Vagina (tissue), 2 donors: ENCODE measurements around the gene FCAR. TPM values are rescaled to one million over a fixed set of nuclear protein-coding genes. Genes with fewer than 3 reads are reported as not detected.
"Not testable (repeated sequence)": the region's sequence is repeated elsewhere in the genome, so short reads cannot be mapped to it uniquely, and the experiment has no call there.

ENCODE experiments used
- DNase-seq, 2 donors: peaks; one replicate each; pipeline ENCODE4 v3.0.0-alpha.2; 2017; ENCODE audit errors: extremely low spot score in 2 of 2
- H3K27ac ChIP-seq: fragments of 200-600 bp; sonication (generic); one replicate; pipeline ENCODE4 v1.5.1; 2019
- H3K27me3 ChIP-seq: fragments of 200-600 bp; sonication (generic); one replicate; pipeline ENCODE4 v1.5.1; 2019
- H3K36me3 ChIP-seq, 2 donors: fragments of 200-600 bp; sonication (generic); one replicate each; pipeline ENCODE4 v1.5.1; 2017 to 2019
- H3K4me1 ChIP-seq: fragments of 200-600 bp; sonication (generic); one replicate; pipeline ENCODE4 v1.5.1; 2019
- H3K4me3 ChIP-seq, 2 donors: fragments of 200-600 bp; sonication (generic); 1 replicate in 1 of 2; 2 replicates in 1 of 2; pipeline ENCODE4 v1.5.1; 2016 to 2019
- H3K9me3 ChIP-seq: fragments of 200-600 bp; sonication (generic); one replicate; pipeline ENCODE4 v1.5.1; 2019
- CTCF ChIP-seq, 3 experiments: fragments of 450-650 bp in 2 of 3; fragments of 200-600 bp in 1 of 3; sonication (generic) in 1 of 3; IDR thresholded peaks; one replicate each; pipeline ENCODE4 v1.5.1; 2017 to 2019; ENCODE audit warnings: antibody characterized with exemption in 3 of 3, mild to moderate bottlenecking in 2 of 3, moderate library complexity in 2 of 3
- POLR2A ChIP-seq, 2 donors: fragments of 450-650 bp; IDR thresholded peaks; one replicate each; pipeline ENCODE4 v1.6.1; 2017; ENCODE audit warnings: antibody characterized with exemption in 2 of 2, mild to moderate bottlenecking in 2 of 2, moderate library complexity in 2 of 2
- POLR2AphosphoS5 ChIP-seq, 2 donors: sonication (generic); formaldehyde crosslinking; IDR thresholded peaks; one replicate each; pipeline ENCODE4 v1.9.0; 2017; ENCODE audit warnings: antibody characterized with exemption in 2 of 2, mild to moderate bottlenecking in 2 of 2, low read depth in 1 of 2; ENCODE audit not compliant: insufficient read depth in 1 of 2
- intact Hi-C: fragments of 100-400 bp; cut with DNase I; formaldehyde crosslinking; loops from one replicate; pipeline ENCODE4 v1.15.1; 2023
- small RNA-seq: library from RNA; depleted of rRNA; stranded (forward); fragments of <200 nt; gene quantifications from one replicate; pipeline ENCODE3, GENCODE V24; 2016
- total RNA-seq: library from RNA; depleted of rRNA; stranded (reverse); fragments of >200 nt; gene quantifications from one replicate; pipeline ENCODE4 v1.2.3, GENCODE V29; 2016

The FCAR gene
- total RNA-seq, 1 donor from 2014 or later: 2.2 TPM

- no peak for DNase-seq
- no peak for TF ChIP-seq CTCF (IDR thresholded peaks at IDR 0.05)
- no peak for TF ChIP-seq POLR2A (IDR thresholded peaks at IDR 0.05)
- TF ChIP-seq POLR2AphosphoS5 (IDR thresholded peaks at IDR 0.05; ENCODE audit: insufficient read depth in 1 of 2, low read depth in 1 of 2): no peak
- H3K4me1 ChIP-seq: no peaks in the 10 kb centered on the region
- no peaks in the 10 kb centered on the region for H3K27me3 ChIP-seq
- H3K4me3 ChIP-seq: no peak overlapping the region
- no peak overlapping the region for H3K27ac ChIP-seq
- intact Hi-C loops: no loop called here
- H3K9me3 ChIP-seq: no peaks in the 10 kb centered on the region
- H3K36me3 ChIP-seq: no peaks in the 10 kb centered on the region
Measured at GRCh38 chr19:54923276-54923675, 49.2 kb downstream of the FCAR start.

- Histone ChIP-seq H3K4me1 (no peaks in the 10 kb centered on the region), H3K9me3 (no peaks in the 10 kb centered on the region)
- intact Hi-C loops: no loop called here
Measured at GRCh38 chr19:54928299-54928698, 54.3 kb downstream of the FCAR start.

GRCh38 chr19:54937926-54938325, 63.9 kb downstream of the FCAR start:
- no peak overlapping the region for H3K27ac ChIP-seq
- no peak for DNase-seq
- no peaks in the 10 kb centered on the region for H3K27me3 ChIP-seq
- no peaks in the 10 kb centered on the region for H3K4me1 ChIP-seq
- intact Hi-C loops: no loop called here
- H3K9me3 ChIP-seq: no peaks in the 10 kb centered on the region
- TF ChIP-seq CTCF (IDR thresholded peaks at IDR 0.05) (no peak), POLR2AphosphoS5 (IDR thresholded peaks at IDR 0.05; ENCODE audit: insufficient read depth in 1 of 2, low read depth in 1 of 2) (no peak), POLR2A (IDR thresholded peaks at IDR 0.05) (no peak)
- H3K4me3 ChIP-seq: no peak overlapping the region
- no peaks in the 10 kb centered on the region for H3K36me3 ChIP-seq

More at GRCh38 chr19:54928299-54928698, 54.3 kb downstream of the FCAR start:
- H3K27ac ChIP-seq: no peak overlapping the region
- DNase-seq: no peak
- no peak overlapping the region for H3K4me3 ChIP-seq
- H3K27me3 ChIP-seq: no peaks in the 10 kb centered on the region
- no peaks in the 10 kb centered on the region for H3K36me3 ChIP-seq
- TF ChIP-seq CTCF (IDR thresholded peaks at IDR 0.05): no peak
- no peak for TF ChIP-seq POLR2AphosphoS5 (IDR thresholded peaks at IDR 0.05; ENCODE audit: insufficient read depth in 1 of 2, low read depth in 1 of 2)
- TF ChIP-seq POLR2A (IDR thresholded peaks at IDR 0.05): no peak

GRCh38 chr19:54938906-54939305, 64.9 kb downstream of the FCAR start:
- H3K4me3 ChIP-seq: no peak overlapping the region
- no peaks in the 10 kb centered on the region for H3K4me1 ChIP-seq
- no peak overlapping the region for H3K27ac ChIP-seq
- no peaks in the 10 kb centered on the region for H3K36me3 ChIP-seq
- intact Hi-C loops: no loop called here
- H3K27me3 ChIP-seq: no peaks in the 10 kb centered on the region
- DNase-seq: no peak
- TF ChIP-seq CTCF (IDR thresholded peaks at IDR 0.05) (no peak), POLR2A (IDR thresholded peaks at IDR 0.05) (no peak), POLR2AphosphoS5 (IDR thresholded peaks at IDR 0.05; ENCODE audit: insufficient read depth in 1 of 2, low read depth in 1 of 2) (no peak)
- H3K9me3 ChIP-seq: no peaks in the 10 kb centered on the region

- H3K36me3 ChIP-seq, DNase-seq, H3K4me3 ChIP-seq, H3K27me3 ChIP-seq, H3K27ac ChIP-seq, intact Hi-C loops, H3K4me1 ChIP-seq, H3K9me3 ChIP-seq: not testable (repeated sequence)
Measured at GRCh38 chr19:54939538-54939937, 65.5 kb downstream of the FCAR start.

Small RNAs within 50 kb of the gene (small RNA-seq; reads per million reads assigned to genes)
- gene RNU6-222P: not detected

Other genes starting within 250 kb of the FCAR start
- 2.2 TPM for gene LILRB1, start 243.8 kb upstream of the FCAR start, total RNA-seq
- 2.9 TPM for gene LILRB4, start 211.2 kb upstream of the FCAR start, total RNA-seq
- gene KIR3DL3, start 149.8 kb upstream of the FCAR start, total RNA-seq: not detected
- not detected for gene KIR2DL3, start 135.7 kb upstream of the FCAR start, total RNA-seq
- not detected for gene KIR2DL1, start 104.4 kb upstream of the FCAR start, total RNA-seq
- not detected for gene KIR2DL4, start 70.6 kb upstream of the FCAR start, total RNA-seq
- gene KIR3DL1, start 57.8 kb upstream of the FCAR start, total RNA-seq: not detected
- gene KIR2DS4, start 41.6 kb upstream of the FCAR start, total RNA-seq: not detected
- gene KIR3DL2, start 23.8 kb upstream of the FCAR start, total RNA-seq: not detected
- 2.7 TPM for gene NCR1, start 31.9 kb downstream of the FCAR start, total RNA-seq
- not detected for gene NLRP7, start 73.3 kb downstream of the FCAR start, total RNA-seq
- 2.7 TPM for gene NLRP2, start 92.1 kb downstream of the FCAR start, total RNA-seq
- 0.49 TPM for gene GP6, start 164.0 kb downstream of the FCAR start, total RNA-seq
- gene RDH13, start 188.9 kb downstream of the FCAR start, total RNA-seq: 37.3 TPM
- 180 TPM for gene EPS8L1, start 201.6 kb downstream of the FCAR start, total RNA-seq
- 108 TPM for gene PPP1R12C, start 243.4 kb downstream of the FCAR start, total RNA-seq